GM23338 (cell line): ENCODE results near the gene OR1E2. TPM values are rescaled to one million over a fixed set of nuclear protein-coding genes. Genes with fewer than 3 reads are reported as not detected.
A peak's percentile ranks its signal among the peaks of the same experiment; 100 is the strongest.

Experiments used
- EZH2 ChIP-seq: fragments of 200-600 bp; sonication (generic); IDR thresholded peaks from one replicate; pipeline ENCODE4 v1.8.0; 2017; ENCODE audit warnings: antibody characterized with exemption, mild to moderate bottlenecking, low read depth; ENCODE audit not compliant: unreplicated experiment
- JUNB ChIP-seq: IDR thresholded peaks from one replicate; pipeline ENCODE4 v1.6.1; 2016; ENCODE audit warnings: antibody characterized with exemption; ENCODE audit not compliant: unreplicated experiment
- POLR2AphosphoS5 ChIP-seq: IDR thresholded peaks from 2 replicates; pipeline ENCODE4 v1.6.1; 2016; ENCODE audit warnings: antibody characterized with exemption, low read depth
- STAT1 ChIP-seq: IDR thresholded peaks from one replicate; pipeline ENCODE4 v1.6.1; 2016; ENCODE audit warnings: antibody characterized with exemption; ENCODE audit not compliant: unreplicated experiment
- ZNF462 ChIP-seq: fragments of 250-450 bp; sonication (Bioruptor Pico); IDR thresholded peaks from 2 replicates; pipeline ENCODE4 v1.5.0; 2020; ENCODE audit warnings: mild to moderate bottlenecking, moderate library complexity
- polyA plus RNA-seq: library from polyadenylated mRNA; unstranded; fragments of >200 nt; fragmentation: Nextera tagmentation; extraction: Ambion mirVana; gene quantifications from 2 replicates; pipeline ENCODE4 v1.2.1, GENCODE V29; 2016
- total RNA-seq: library from RNA; depleted of rRNA; stranded (reverse); fragments of >200 nt; shearing (Covaris generic); gene quantifications from 2 replicates; pipeline ENCODE4 v1.2.3, GENCODE V29; 2014; rRNA removed
- TF ChIP-seq, protein P1 (sequence below): IDR thresholded peaks from one replicate; pipeline ENCODE4 v1.6.1; 2018; ENCODE audit warnings: antibody characterized with exemption; ENCODE audit not compliant: unreplicated experiment
- TF ChIP-seq, protein P2 (sequence below), 2 experiments: fragments of 200-600 bp in 1 of 2; sonication (generic) in 1 of 2; conservative IDR thresholded peaks; 2 replicates each; pipeline versions ENCODE4 v1.5.1 to v1.6.1; 2016 to 2017; ENCODE audit warnings: antibody characterized with exemption in 2 of 2, low read depth in 2 of 2, mild to moderate bottlenecking in 2 of 2, moderate library complexity in 1 of 2

OR1E2 gene
- total and polyA plus RNA-seq, 2 experiments from 2014 or later: not detected

- no peak for TF ChIP-seq ZNF462 (CRISPR knock-in tag)
- TF ChIP-seq, protein P1, sequence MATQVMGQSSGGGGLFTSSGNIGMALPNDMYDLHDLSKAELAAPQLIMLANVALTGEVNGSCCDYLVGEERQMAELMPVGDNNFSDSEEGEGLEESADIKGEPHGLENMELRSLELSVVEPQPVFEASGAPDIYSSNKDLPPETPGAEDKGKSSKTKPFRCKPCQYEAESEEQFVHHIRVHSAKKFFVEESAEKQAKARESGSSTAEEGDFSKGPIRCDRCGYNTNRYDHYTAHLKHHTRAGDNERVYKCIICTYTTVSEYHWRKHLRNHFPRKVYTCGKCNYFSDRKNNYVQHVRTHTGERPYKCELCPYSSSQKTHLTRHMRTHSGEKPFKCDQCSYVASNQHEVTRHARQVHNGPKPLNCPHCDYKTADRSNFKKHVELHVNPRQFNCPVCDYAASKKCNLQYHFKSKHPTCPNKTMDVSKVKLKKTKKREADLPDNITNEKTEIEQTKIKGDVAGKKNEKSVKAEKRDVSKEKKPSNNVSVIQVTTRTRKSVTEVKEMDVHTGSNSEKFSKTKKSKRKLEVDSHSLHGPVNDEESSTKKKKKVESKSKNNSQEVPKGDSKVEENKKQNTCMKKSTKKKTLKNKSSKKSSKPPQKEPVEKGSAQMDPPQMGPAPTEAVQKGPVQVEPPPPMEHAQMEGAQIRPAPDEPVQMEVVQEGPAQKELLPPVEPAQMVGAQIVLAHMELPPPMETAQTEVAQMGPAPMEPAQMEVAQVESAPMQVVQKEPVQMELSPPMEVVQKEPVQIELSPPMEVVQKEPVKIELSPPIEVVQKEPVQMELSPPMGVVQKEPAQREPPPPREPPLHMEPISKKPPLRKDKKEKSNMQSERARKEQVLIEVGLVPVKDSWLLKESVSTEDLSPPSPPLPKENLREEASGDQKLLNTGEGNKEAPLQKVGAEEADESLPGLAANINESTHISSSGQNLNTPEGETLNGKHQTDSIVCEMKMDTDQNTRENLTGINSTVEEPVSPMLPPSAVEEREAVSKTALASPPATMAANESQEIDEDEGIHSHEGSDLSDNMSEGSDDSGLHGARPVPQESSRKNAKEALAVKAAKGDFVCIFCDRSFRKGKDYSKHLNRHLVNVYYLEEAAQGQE: no peak
- TF ChIP-seq, protein P2, sequence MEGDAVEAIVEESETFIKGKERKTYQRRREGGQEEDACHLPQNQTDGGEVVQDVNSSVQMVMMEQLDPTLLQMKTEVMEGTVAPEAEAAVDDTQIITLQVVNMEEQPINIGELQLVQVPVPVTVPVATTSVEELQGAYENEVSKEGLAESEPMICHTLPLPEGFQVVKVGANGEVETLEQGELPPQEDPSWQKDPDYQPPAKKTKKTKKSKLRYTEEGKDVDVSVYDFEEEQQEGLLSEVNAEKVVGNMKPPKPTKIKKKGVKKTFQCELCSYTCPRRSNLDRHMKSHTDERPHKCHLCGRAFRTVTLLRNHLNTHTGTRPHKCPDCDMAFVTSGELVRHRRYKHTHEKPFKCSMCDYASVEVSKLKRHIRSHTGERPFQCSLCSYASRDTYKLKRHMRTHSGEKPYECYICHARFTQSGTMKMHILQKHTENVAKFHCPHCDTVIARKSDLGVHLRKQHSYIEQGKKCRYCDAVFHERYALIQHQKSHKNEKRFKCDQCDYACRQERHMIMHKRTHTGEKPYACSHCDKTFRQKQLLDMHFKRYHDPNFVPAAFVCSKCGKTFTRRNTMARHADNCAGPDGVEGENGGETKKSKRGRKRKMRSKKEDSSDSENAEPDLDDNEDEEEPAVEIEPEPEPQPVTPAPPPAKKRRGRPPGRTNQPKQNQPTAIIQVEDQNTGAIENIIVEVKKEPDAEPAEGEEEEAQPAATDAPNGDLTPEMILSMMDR (conservative IDR thresholded peaks at IDR 0.05; ENCODE audit: low read depth in 2 of 2): peak in 1 of 2 experiments; percentile 33; a peak in 2 of 4 replicates
- no peak for TF ChIP-seq STAT1
- peak; percentile 41; the same call in 1 of the 2 replicates for TF ChIP-seq POLR2AphosphoS5
- TF ChIP-seq JUNB: no peak
- no peak for TF ChIP-seq EZH2
Measured at GRCh38 chr17:3385869-3386816, 47.5 kb downstream of the OR1E2 start, which contains the start of gene OR3A2 (continued).

Other genes starting within 250 kb of the OR1E2 start
- gene OR1A2, start 236.3 kb downstream of the OR1E2 start, total RNA-seq: not detected in 2 replicates
- gene OR1A2, start 236.3 kb downstream of the OR1E2 start, polyA plus RNA-seq: not detected in 2 replicates
- not detected in 2 replicates for gene OR1A1, start 226.2 kb downstream of the OR1E2 start, total RNA-seq
- not detected in 2 replicates for gene OR1A1, start 226.2 kb downstream of the OR1E2 start, polyA plus RNA-seq
- gene OR3A1, start 135.5 kb downstream of the OR1E2 start, total RNA-seq: 0.59 and 0.89 TPM in 2 replicates
- 0.40 and 1.2 TPM in 2 replicates for gene OR3A1, start 135.5 kb downstream of the OR1E2 start, polyA plus RNA-seq
- gene OR3A2, start 47.5 kb downstream of the OR1E2 start, total RNA-seq: 1.4 and 2.8 TPM in 2 replicates
- 1.1 and 1.5 TPM in 2 replicates for gene OR3A2, start 47.5 kb downstream of the OR1E2 start, polyA plus RNA-seq
- gene OR1E1, start 35.4 kb downstream of the OR1E2 start, total RNA-seq: not detected in 2 replicates
- gene OR1E1, start 35.4 kb downstream of the OR1E2 start, polyA plus RNA-seq: not detected in 2 replicates
- not detected in 2 replicates for gene OR3A3, start 22.5 kb downstream of the OR1E2 start, total RNA-seq
- not detected in 2 replicates for gene OR3A3, start 22.5 kb downstream of the OR1E2 start, polyA plus RNA-seq
- gene SPATA22, start 38.0 kb upstream of the OR1E2 start, total RNA-seq: not detected in 2 replicates
- gene SPATA22, start 38.0 kb upstream of the OR1E2 start, polyA plus RNA-seq: not detected in 2 replicates
- gene ASPA, start 42.2 kb upstream of the OR1E2 start, total RNA-seq: 0.04 TPM in 1 of 2 replicates, not detected in the other
- gene ASPA, start 42.2 kb upstream of the OR1E2 start, polyA plus RNA-seq: 0.13 TPM in 1 of 2 replicates, not detected in the other
- gene TRPV3, start 124.0 kb upstream of the OR1E2 start, total RNA-seq: 0.69 and 0.70 TPM in 2 replicates
- 0.15 and 0.82 TPM in 2 replicates for gene TRPV3, start 124.0 kb upstream of the OR1E2 start, polyA plus RNA-seq
- 3.8 and 4.0 TPM in 2 replicates for gene TRPV1, start 175.6 kb upstream of the OR1E2 start, total RNA-seq
- gene TRPV1, start 175.6 kb upstream of the OR1E2 start, polyA plus RNA-seq: 2.3 and 4.2 TPM in 2 replicates
- gene SHPK, start 202.4 kb upstream of the OR1E2 start, total RNA-seq: 34.3 and 36.7 TPM in 2 replicates
- gene SHPK, start 202.4 kb upstream of the OR1E2 start, polyA plus RNA-seq: 11.3 and 11.5 TPM in 2 replicates
- 21.8 and 30.1 TPM in 2 replicates for gene CTNS, start 202.9 kb upstream of the OR1E2 start, total RNA-seq
- gene CTNS, start 202.9 kb upstream of the OR1E2 start, polyA plus RNA-seq: 5.9 and 6.4 TPM in 2 replicates
- 113 and 134 TPM in 2 replicates for gene TAX1BP3, start 234.7 kb upstream of the OR1E2 start, total RNA-seq
- gene TAX1BP3, start 234.7 kb upstream of the OR1E2 start, polyA plus RNA-seq: 93.0 and 98.7 TPM in 2 replicates
- gene EMC6, start 235.0 kb upstream of the OR1E2 start, total RNA-seq: 27.6 and 48.0 TPM in 2 replicates
- 230 and 232 TPM in 2 replicates for gene EMC6, start 235.0 kb upstream of the OR1E2 start, polyA plus RNA-seq